HG03097 (cell line): ENCODE measurements around the gene EPHA4.
"Not testable (repeated sequence)": the region's sequence is repeated elsewhere in the genome, so short reads cannot be mapped to it uniquely, and the experiment has no call there.

Experiments used
- ATAC-seq: cut with Tn5 transposase; IDR thresholded peaks from one replicate; pipeline ENCODE4 v1.9.1; 2021; ENCODE audit not compliant: unreplicated experiment, low FRiP score

Gene EPHA4

GRCh38 chr2:221513232-221513631, 58.9 kb downstream of the EPHA4 start:
- no peak for ATAC-seq

GRCh38 chr2:221511325-221511724, 60.8 kb downstream of the EPHA4 start:
- not testable (repeated sequence) for ATAC-seq

GRCh38 chr2:221506469-221506868, 65.6 kb downstream of the EPHA4 start:
- ATAC-seq = no peak

GRCh38 chr2:221505605-221506004, 66.5 kb downstream of the EPHA4 start:
- ATAC-seq = no peak

- ATAC-seq = no peak
Observed at GRCh38 chr2:221504905-221505304, 67.2 kb downstream of the EPHA4 start.

- no peak for ATAC-seq
Observed at GRCh38 chr2:221503965-221504364, 68.1 kb downstream of the EPHA4 start.

GRCh38 chr2:221502270-221503010, 69.7 kb downstream of the EPHA4 start:
- ATAC-seq = no peak

GRCh38 chr2:221501883-221502269, 70.2 kb downstream of the EPHA4 start:
- no peak for ATAC-seq

- ATAC-seq = no peak
Observed at GRCh38 chr2:221501210-221501882, 70.8 kb downstream of the EPHA4 start.

- no peak for ATAC-seq
Observed at GRCh38 chr2:221500501-221501209, 71.4 kb downstream of the EPHA4 start.

GRCh38 chr2:221495731-221496130, 76.4 kb downstream of the EPHA4 start:
- ATAC-seq = no peak

- no peak for ATAC-seq
Observed at GRCh38 chr2:221494556-221494955, 77.5 kb downstream of the EPHA4 start.

GRCh38 chr2:221493391-221493790, 78.7 kb downstream of the EPHA4 start:
- ATAC-seq = no peak

GRCh38 chr2:221492636-221493035, 79.5 kb downstream of the EPHA4 start:
- no peak for ATAC-seq

GRCh38 chr2:221490506-221491060, 81.5 kb downstream of the EPHA4 start:
- ATAC-seq = no peak

- ATAC-seq = no peak
Observed at GRCh38 chr2:221488136-221488807, 83.8 kb downstream of the EPHA4 start.

- no peak for ATAC-seq
Observed at GRCh38 chr2:221486106-221486505, 86.0 kb downstream of the EPHA4 start.

- ATAC-seq = no peak
Observed at GRCh38 chr2:221485503-221485870, 86.6 kb downstream of the EPHA4 start.

GRCh38 chr2:221484761-221485502, 87.2 kb downstream of the EPHA4 start:
- ATAC-seq = no peak
